ENCODE data around the gene C18orf63. TPM values are rescaled to one million over a fixed set of nuclear protein-coding genes. Genes with fewer than 3 reads are reported as not detected.

Gene C18orf63
- total RNA-seq, 2 donors from 2014 or later, result not detected

DNA sequence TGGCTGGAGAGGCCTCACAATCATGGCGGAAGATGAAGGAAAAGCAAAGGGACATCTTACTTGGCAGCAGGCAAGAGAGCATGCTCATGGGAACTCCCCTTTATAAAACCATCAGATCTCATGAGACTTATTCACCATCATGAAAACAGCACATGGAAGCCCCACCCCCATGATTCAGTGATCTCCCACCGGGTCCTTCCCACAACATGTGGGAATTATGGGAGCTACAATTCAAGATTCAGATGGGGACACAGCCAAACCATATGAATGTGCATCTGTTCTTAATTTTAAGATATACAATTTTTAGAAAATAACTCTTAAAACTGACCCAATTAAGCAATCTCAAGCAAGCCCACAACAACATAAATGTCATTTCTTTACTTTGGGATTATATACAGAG is 12.6 kb downstream of the C18orf63 start:
- no peaks in the 10 kb centered on the region for H3K27me3 ChIP-seq (replicated peaks; ENCODE audit: insufficient read depth)
- TF ChIP-seq, protein P1, sequence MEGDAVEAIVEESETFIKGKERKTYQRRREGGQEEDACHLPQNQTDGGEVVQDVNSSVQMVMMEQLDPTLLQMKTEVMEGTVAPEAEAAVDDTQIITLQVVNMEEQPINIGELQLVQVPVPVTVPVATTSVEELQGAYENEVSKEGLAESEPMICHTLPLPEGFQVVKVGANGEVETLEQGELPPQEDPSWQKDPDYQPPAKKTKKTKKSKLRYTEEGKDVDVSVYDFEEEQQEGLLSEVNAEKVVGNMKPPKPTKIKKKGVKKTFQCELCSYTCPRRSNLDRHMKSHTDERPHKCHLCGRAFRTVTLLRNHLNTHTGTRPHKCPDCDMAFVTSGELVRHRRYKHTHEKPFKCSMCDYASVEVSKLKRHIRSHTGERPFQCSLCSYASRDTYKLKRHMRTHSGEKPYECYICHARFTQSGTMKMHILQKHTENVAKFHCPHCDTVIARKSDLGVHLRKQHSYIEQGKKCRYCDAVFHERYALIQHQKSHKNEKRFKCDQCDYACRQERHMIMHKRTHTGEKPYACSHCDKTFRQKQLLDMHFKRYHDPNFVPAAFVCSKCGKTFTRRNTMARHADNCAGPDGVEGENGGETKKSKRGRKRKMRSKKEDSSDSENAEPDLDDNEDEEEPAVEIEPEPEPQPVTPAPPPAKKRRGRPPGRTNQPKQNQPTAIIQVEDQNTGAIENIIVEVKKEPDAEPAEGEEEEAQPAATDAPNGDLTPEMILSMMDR (IDR thresholded peaks at IDR 0.05), result no peak
- no peak overlapping the region for H3K27ac ChIP-seq
- H3K9me3 ChIP-seq, result no peaks in the 10 kb centered on the region
- DNase-seq (ENCODE audit: low spot score) (no peak), ATAC-seq (ENCODE audit: insufficient number of reproducible peaks, low FRiP score, low read depth) (no peak)
- H3K4me3 ChIP-seq, result no peak overlapping the region
- no peaks in the 10 kb centered on the region for H3K36me3 ChIP-seq
- no peaks in the 10 kb centered on the region for H3K4me1 ChIP-seq (ENCODE audit: control insufficient read depth in 1 of 2, low read depth in 2 of 2)

DNA sequence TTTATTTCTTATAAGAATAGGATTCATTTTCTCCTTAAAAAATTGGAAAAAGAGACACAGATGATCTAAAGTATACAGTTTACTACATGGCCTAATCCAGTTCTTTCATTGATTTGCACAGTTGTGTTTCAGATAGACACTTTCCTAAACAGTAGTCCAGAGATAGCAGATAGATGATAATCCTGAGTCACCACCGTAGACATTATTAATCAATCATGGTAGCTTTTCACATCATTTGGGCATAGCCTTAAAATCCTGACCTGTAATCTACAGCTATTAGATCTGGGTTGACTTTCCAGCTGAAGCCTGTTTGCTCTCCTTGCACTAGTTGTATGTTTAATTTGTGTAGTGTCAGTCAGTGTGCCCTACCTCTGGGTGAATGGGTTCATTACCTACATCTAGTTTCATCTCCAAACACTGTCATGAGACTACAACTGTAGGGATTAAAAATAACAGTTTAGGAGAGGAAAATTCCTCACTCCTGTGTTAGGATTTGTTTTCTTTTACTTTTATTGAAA is 14.1 kb downstream of the C18orf63 start:
- DNase-seq (ENCODE audit: low spot score), result no peak
- Histone ChIP-seq H3K4me3 (no peak overlapping the region), H3K27me3 (replicated peaks; ENCODE audit: insufficient read depth) (no peaks in the 10 kb centered on the region), H3K4me1 (ENCODE audit: control insufficient read depth in 1 of 2, low read depth in 2 of 2) (no peaks in the 10 kb centered on the region), H3K27ac (no peak overlapping the region), H3K36me3 (no peaks in the 10 kb centered on the region), H3K9me3 (no peaks in the 10 kb centered on the region)
- no peak for ATAC-seq (ENCODE audit: insufficient number of reproducible peaks, low FRiP score, low read depth)
- TF ChIP-seq, protein P1 (IDR thresholded peaks at IDR 0.05), result no peak

DNA sequence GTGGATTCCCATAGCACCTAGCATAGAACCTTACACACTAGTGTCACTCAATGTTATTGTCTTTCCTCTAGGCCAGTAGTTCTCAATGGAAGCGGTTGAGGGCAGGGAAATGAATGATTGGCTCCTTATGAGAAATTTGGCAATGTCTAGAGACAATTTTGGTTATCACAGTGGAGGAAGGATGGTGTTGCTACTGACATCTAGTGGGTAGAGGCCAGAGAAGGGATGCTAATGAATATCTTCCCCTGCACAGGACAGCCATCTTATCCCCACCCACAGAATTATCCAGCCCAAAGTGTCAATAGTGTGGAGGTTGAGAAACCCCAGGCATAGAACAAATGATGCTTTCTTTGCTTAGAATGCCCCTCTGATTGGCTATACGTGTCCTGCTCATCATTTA is 15.8 kb downstream of the C18orf63 start:
- Histone ChIP-seq H3K4me3 (no peak overlapping the region), H3K36me3 (no peaks in the 10 kb centered on the region), H3K4me1 (ENCODE audit: control insufficient read depth in 1 of 2, low read depth in 2 of 2) (no peaks in the 10 kb centered on the region), H3K9me3 (no peaks in the 10 kb centered on the region), H3K27ac (no peak overlapping the region), H3K27me3 (replicated peaks; ENCODE audit: insufficient read depth) (no peaks in the 10 kb centered on the region)
- ATAC-seq (ENCODE audit: insufficient number of reproducible peaks, low FRiP score, low read depth), result no peak
- no peak for DNase-seq (ENCODE audit: low spot score)
- TF ChIP-seq, protein P1 (IDR thresholded peaks at IDR 0.05), result no peak

DNA sequence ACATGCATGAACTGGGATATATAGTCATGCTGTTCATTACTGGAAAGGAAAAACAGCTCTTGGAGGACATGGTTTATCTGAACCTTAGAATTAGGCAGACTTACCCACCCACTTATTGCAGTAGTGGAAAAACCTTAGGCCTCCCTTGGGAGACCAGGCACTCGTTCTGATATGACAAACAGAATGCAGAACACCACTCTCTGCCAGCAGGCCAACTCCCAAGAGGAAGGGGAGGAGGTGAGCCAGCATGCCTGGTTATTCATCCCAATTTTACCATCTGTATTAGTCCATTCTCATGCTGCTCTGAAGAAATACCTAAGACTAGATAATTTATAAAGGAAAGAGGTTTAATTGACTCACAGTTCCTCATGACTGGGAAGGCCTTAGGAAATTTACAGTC is 17.5 kb downstream of the C18orf63 start:
- H3K27me3 ChIP-seq (replicated peaks; ENCODE audit: insufficient read depth), result no peaks in the 10 kb centered on the region
- H3K36me3 ChIP-seq, result no peaks in the 10 kb centered on the region
- no peak overlapping the region for H3K4me3 ChIP-seq
- ATAC-seq (ENCODE audit: insufficient number of reproducible peaks, low FRiP score, low read depth) (no peak), DNase-seq (ENCODE audit: low spot score) (no peak)
- H3K27ac ChIP-seq, result no peak overlapping the region
- TF ChIP-seq, protein P1 (IDR thresholded peaks at IDR 0.05), result no peak
- H3K9me3 ChIP-seq, result no peaks in the 10 kb centered on the region
- no peaks in the 10 kb centered on the region for H3K4me1 ChIP-seq (ENCODE audit: control insufficient read depth in 1 of 2, low read depth in 2 of 2)

DNA sequence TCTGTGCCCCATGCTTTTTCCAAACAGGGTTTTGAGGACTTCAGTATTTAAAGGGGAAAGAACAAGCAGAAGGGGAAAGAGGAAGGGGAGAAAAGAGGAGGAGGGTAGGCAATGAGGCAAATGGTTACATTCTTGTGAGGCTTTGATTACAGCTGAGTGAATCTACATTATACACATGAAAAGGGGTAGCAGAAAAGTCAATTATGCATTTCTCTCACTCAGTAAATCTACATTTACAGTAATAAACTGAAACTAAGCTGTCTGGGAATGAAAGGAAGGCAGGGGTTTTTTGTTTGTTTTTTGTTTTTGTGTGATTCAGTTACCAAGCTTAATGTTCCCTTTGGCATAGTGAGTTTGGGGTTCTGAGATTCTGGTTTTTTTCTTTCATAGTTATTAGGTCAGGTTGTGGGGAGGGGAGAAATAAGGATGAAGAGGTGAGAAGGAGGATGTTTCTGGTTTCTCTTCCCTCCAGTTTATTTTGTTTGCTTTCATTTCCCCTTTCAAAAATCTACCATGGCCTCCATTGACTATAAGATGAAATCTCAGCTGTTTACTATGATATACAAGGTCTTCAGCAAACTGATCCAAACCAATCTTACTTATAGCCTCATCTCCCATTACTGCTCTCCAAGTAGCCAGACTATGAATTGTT is 18.7 kb downstream of the C18orf63 start:
- Histone ChIP-seq H3K27ac (no peak overlapping the region), H3K9me3 (no peaks in the 10 kb centered on the region), H3K27me3 (replicated peaks; ENCODE audit: insufficient read depth) (no peaks in the 10 kb centered on the region), H3K36me3 (no peaks in the 10 kb centered on the region), H3K4me1 (ENCODE audit: control insufficient read depth in 1 of 2, low read depth in 2 of 2) (no peaks in the 10 kb centered on the region), H3K4me3 (no peak overlapping the region)
- TF ChIP-seq, protein P1 (IDR thresholded peaks at IDR 0.05), result no peak
- no peak for ATAC-seq (ENCODE audit: insufficient number of reproducible peaks, low FRiP score, low read depth)
- no peak for DNase-seq (ENCODE audit: low spot score)

All from thoracic aorta (tissue), 2 donors.